ENCODE measurements around the gene FLII. TPM values are rescaled to one million over a fixed set of nuclear protein-coding genes. Genes with fewer than 3 reads are reported as not detected.

The FLII gene
- total RNA-seq, 1 experiment from 2014 or later: 564 TPM

- intact Hi-C loops (cut with micrococcal nuclease): no loop called here
- Mint-ChIP-seq H3K4me3 (ENCODE audit: unreplicated experiment) (no peak overlapping the region), H3K4me1 (ENCODE audit: insufficient read depth, unreplicated experiment) (no peaks in the 10 kb centered on the region), H3K27me3 (ENCODE audit: insufficient read depth, unreplicated experiment) (no peaks in the 10 kb centered on the region), H3K36me3 (ENCODE audit: insufficient read depth, unreplicated experiment) (peaks cover 23% of the 10 kb centered on the region), H3K27ac (ENCODE audit: low read depth, unreplicated experiment) (no peak overlapping the region), H3K9me3 (ENCODE audit: unreplicated experiment) (no peaks in the 10 kb centered on the region)
- POLR2A ChIA-PET: interaction anchor here (0.7 kb wide), 2 partner anchors 19 to 1600 kb away, joined by 3 to 4 read pairs; partner anchors contain the start of gene ULK2
- DNase-seq (ENCODE audit: unreplicated experiment): no peak
- TF ChIP-seq CTCF (IDR thresholded peaks at IDR 0.05; ENCODE audit: unreplicated experiment): no peak
- CTCF ChIA-PET: interaction anchor here (0.8 kb wide), 1 partner anchor 21 kb away, joined by 4 read pairs; no protein-coding TSS in a partner anchor
- no TSS peak for BruUV-seq (replicated peaks)
Measured at GRCh38 chr17:18267927-18268711, 9.6 kb upstream of the FLII start.

DNA sequence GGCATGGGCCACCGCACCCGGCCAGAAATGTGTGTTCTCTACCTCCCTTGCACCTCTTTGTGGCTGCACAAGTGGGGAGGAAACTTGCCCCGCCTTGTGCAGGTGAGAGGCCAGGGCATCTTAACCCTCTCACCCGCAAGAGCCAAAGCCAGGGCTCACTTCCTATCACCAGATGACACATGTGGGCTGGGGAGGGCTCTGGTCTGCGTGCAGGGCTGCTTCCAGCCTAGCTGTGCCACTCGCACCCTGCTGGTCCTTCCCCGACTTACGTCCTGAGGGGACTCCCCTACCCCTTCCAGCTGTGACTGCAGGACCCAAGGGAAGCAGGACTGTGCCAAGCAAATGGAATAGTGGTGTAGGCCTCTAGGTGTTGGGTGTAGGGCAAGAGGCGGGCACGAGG lies 8.8 kb upstream of the FLII start:
- H3K36me3 Mint-ChIP-seq (ENCODE audit: insufficient read depth, unreplicated experiment): peaks cover 20% of the 10 kb centered on the region
- no peaks in the 10 kb centered on the region for H3K27me3 Mint-ChIP-seq (ENCODE audit: insufficient read depth, unreplicated experiment)
- POLR2A ChIA-PET: no interaction called here
- CTCF ChIA-PET: interaction anchor here (0.8 kb wide), 1 partner anchor 20 kb away, joined by 4 read pairs; no protein-coding TSS in a partner anchor
- DNase-seq (ENCODE audit: unreplicated experiment): no peak
- intact Hi-C loops (cut with micrococcal nuclease): no loop called here
- no peaks in the 10 kb centered on the region for H3K9me3 Mint-ChIP-seq (ENCODE audit: unreplicated experiment)
- TF ChIP-seq CTCF (IDR thresholded peaks at IDR 0.05; ENCODE audit: unreplicated experiment): no peak
- no peak overlapping the region for H3K4me3 Mint-ChIP-seq (ENCODE audit: unreplicated experiment)
- no peak overlapping the region for H3K27ac Mint-ChIP-seq (ENCODE audit: low read depth, unreplicated experiment)
- BruUV-seq (replicated peaks): no TSS peak
- H3K4me1 Mint-ChIP-seq (ENCODE audit: insufficient read depth, unreplicated experiment): no peaks in the 10 kb centered on the region

GRCh38 chr17:18263885-18264682 lies 5.5 kb upstream of the FLII start:
- ChIA-PET POLR2A (no interaction called here), CTCF (interaction anchor here (1.2 to 1.3 kb wide), 3 partner anchors 10 to 56 kb away, joined by 3 read pairs; no protein-coding TSS in a partner anchor)
- no peak for DNase-seq (ENCODE audit: unreplicated experiment)
- Mint-ChIP-seq H3K4me3 (ENCODE audit: unreplicated experiment) (no peak overlapping the region), H3K27me3 (ENCODE audit: insufficient read depth, unreplicated experiment) (no peaks in the 10 kb centered on the region), H3K27ac (ENCODE audit: low read depth, unreplicated experiment) (no peak overlapping the region), H3K4me1 (ENCODE audit: insufficient read depth, unreplicated experiment) (peaks cover 6% of the 10 kb centered on the region), H3K9me3 (ENCODE audit: unreplicated experiment) (no peaks in the 10 kb centered on the region), H3K36me3 (ENCODE audit: insufficient read depth, unreplicated experiment) (peaks cover 16% of the 10 kb centered on the region)
- no peak for TF ChIP-seq CTCF (IDR thresholded peaks at IDR 0.05; ENCODE audit: unreplicated experiment)
- BruUV-seq (replicated peaks): no TSS peak
- intact Hi-C loops (cut with micrococcal nuclease): no loop called here

GRCh38 chr17:18262641-18263040 lies 4.1 kb upstream of the FLII start:
- no TSS peak for BruUV-seq (replicated peaks)
- Mint-ChIP-seq H3K4me1 (ENCODE audit: insufficient read depth, unreplicated experiment) (peaks cover 10% of the 10 kb centered on the region), H3K27ac (ENCODE audit: low read depth, unreplicated experiment) (peak overlapping the region; percentile 31), H3K27me3 (ENCODE audit: insufficient read depth, unreplicated experiment) (no peaks in the 10 kb centered on the region), H3K4me3 (ENCODE audit: unreplicated experiment) (no peak overlapping the region), H3K9me3 (ENCODE audit: unreplicated experiment) (no peaks in the 10 kb centered on the region), H3K36me3 (ENCODE audit: insufficient read depth, unreplicated experiment) (peaks cover 21% of the 10 kb centered on the region)
- ChIA-PET CTCF (interaction anchor here (0.6 to 1.2 kb wide), 3 partner anchors 46 to 698 kb away, joined by 3 to 4 read pairs (median 4); no protein-coding TSS in a partner anchor), POLR2A (interaction anchor here (1.2 kb wide), 1 partner anchor 52 kb away, joined by 4 read pairs; the partner anchor contains the start of genes SMCR8 and TOP3A)
- no peak for DNase-seq (ENCODE audit: unreplicated experiment)
- intact Hi-C loops (cut with micrococcal nuclease): no loop called here
- TF ChIP-seq CTCF (IDR thresholded peaks at IDR 0.05; ENCODE audit: unreplicated experiment): no peak
